K562 (cell line): ENCODE results near the gene CSF1R. TPM values are rescaled to one million over a fixed set of nuclear protein-coding genes. Genes with fewer than 3 reads are reported as not detected.

Experiments used
- FOSL1 ChIP-seq: fragments of 200-800 bp; sonication (Bioruptor generic); conservative IDR thresholded peaks from 2 replicates; pipeline ENCODE4 v1.6.1; 2016; ENCODE audit warnings: missing genetic modification characterization, missing compliant biosample characterization
- FOXA1 ChIP-seq: fragments of 450-650 bp; IDR thresholded peaks from 2 replicates; pipeline ENCODE4 v1.6.1; 2016; ENCODE audit warnings: mild to moderate bottlenecking, borderline replicate concordance
- GTF3C2 ChIP-seq: IDR thresholded peaks from 3 replicates; pipeline ENCODE4 v1.6.1; 2011; ENCODE audit warnings: borderline replicate concordance, mild to moderate bottlenecking, moderate library complexity; ENCODE audit not compliant: insufficient read length; ENCODE audit errors: extremely low read depth
- MAZ ChIP-seq, 2 experiments: fragments of 450-650 bp in 1 of 2; sonication (generic) in 1 of 2; formaldehyde crosslinking; IDR thresholded peaks in 1 of 2; conservative IDR thresholded peaks in 1 of 2; 2 replicates each; pipeline versions ENCODE4 v1.4.0 to v1.5.0; 2020; ENCODE audit warnings: mild to moderate bottlenecking in 1 of 2, missing genetic modification reagents in 1 of 2
- MNT ChIP-seq, 2 experiments: fragments of 450-650 bp; conservative IDR thresholded peaks; 2 replicates each; pipeline ENCODE4 v1.6.1; 2017; ENCODE audit warnings: mild to moderate bottlenecking in 2 of 2, moderate library complexity in 2 of 2
- MTA3 ChIP-seq: fragments of 450-650 bp; formaldehyde crosslinking; IDR thresholded peaks from 2 replicates; pipeline ENCODE4 v1.6.1; 2017; ENCODE audit warnings: mild to moderate bottlenecking, borderline replicate concordance
- NFE2 ChIP-seq: IDR thresholded peaks from 2 replicates; pipeline ENCODE4 v1.6.1; 2014; ENCODE audit warnings: antibody characterized with exemption, low read depth
- NR2F6 ChIP-seq: fragments of 450-650 bp; formaldehyde crosslinking; IDR thresholded peaks from 2 replicates; pipeline ENCODE4 v1.4.0; 2020; ENCODE audit warnings: mild to moderate bottlenecking
- PTRF ChIP-seq: fragments of 450-650 bp; IDR thresholded peaks from 2 replicates; pipeline ENCODE4 v1.6.1; 2016; ENCODE audit warnings: mild to moderate bottlenecking, missing genetic modification characterization, missing compliant biosample characterization
- PURB ChIP-seq: sonication (generic); formaldehyde crosslinking; IDR thresholded peaks from 2 replicates; pipeline ENCODE4 v1.9.0; 2021; ENCODE audit warnings: low read depth, mild to moderate bottlenecking, missing genetic modification reagents
- SMARCB1 ChIP-seq: IDR thresholded peaks from 2 replicates; pipeline ENCODE4 v1.6.1; 2011; ENCODE audit warnings: improper control_type of control experiment, low read depth; ENCODE audit not compliant: insufficient read length
- VEZF1 ChIP-seq: fragments of 200-800 bp; sonication (Bioruptor generic); IDR thresholded peaks from 2 replicates; pipeline ENCODE4 v1.6.1; 2017; ENCODE audit warnings: missing genetic modification characterization, missing compliant biosample characterization
- ZNF12 ChIP-seq: sonication (generic); formaldehyde crosslinking; IDR thresholded peaks from 2 replicates; pipeline ENCODE4 v1.4.0; 2020; ENCODE audit warnings: mild to moderate bottlenecking, missing genetic modification reagents
- ZNF407 ChIP-seq: fragments of 450-650 bp; IDR thresholded peaks from 2 replicates; pipeline ENCODE4 v1.6.1; 2016; ENCODE audit warnings: low read depth
- polyA plus RNA-seq, 8 experiments: library from polyadenylated mRNA; depleted of rRNA in 4 of 8; stranded (reverse) in 5 of 8; unstranded in 3 of 8; fragments of >200 nt; fragmentation: Nextera tagmentation in 2 of 8; fragmentation: Illumina TruSeq in 1 of 8; extraction: Ambion mirVana in 2 of 8; extraction: Trizol in 1 of 8; gene quantifications; 2 replicates each; pipeline versions ENCODE4 v1.2.1 to v1.2.3, GENCODE V29; 2011 to 2014; ENCODE audit warnings: inconsistent platforms in 1 of 8, missing spikeins in 1 of 8
- total RNA-seq, 7 experiments: library from RNA; depleted of rRNA in 6 of 7; stranded (reverse); fragments of >200 nt in 6 of 7; fragmentation: Illumina TruSeq in 2 of 7; extraction: Trizol in 2 of 7; gene quantifications; 2 replicates each; pipeline versions ENCODE4 v1.2.1 to v1.2.3, GENCODE V29; 2011 to 2021; ENCODE audit warnings: low replicate concordance in 1 of 7

CSF1R gene
- total and polyA plus RNA-seq, 9 of the 15 experiments (the other 6 are each of a cell fraction or from before 2014, with no cell fraction given) = 0.03 to 0.64 (median 0.20) TPM; not detected in 6

GRCh38 chr5:150065346-150065745, 21.0 kb downstream of the CSF1R start (continued):
- no peak for TF ChIP-seq FOXA1
- no peak for TF ChIP-seq SMARCB1
- TF ChIP-seq PTRF (tag) = no peak
- TF ChIP-seq NR2F6 = no peak
- no peak for TF ChIP-seq MTA3
- peak; percentile 87 for TF ChIP-seq FOSL1
- peak; percentile 80 for TF ChIP-seq VEZF1 (CRISPR knock-in tag)
- no peak for TF ChIP-seq NFE2
- TF ChIP-seq MAZ (CRISPR knock-in tag; conservative IDR thresholded peaks at IDR 0.05 in 1 of 2, IDR thresholded peaks at IDR 0.05 in 1 of 2) = no peak
- TF ChIP-seq PURB (CRISPR knock-in tag) = no peak
- TF ChIP-seq GTF3C2 = no peak
- no peak for TF ChIP-seq ZNF407
- TF ChIP-seq MNT (conservative IDR thresholded peaks at IDR 0.05) = no peak
- no peak for TF ChIP-seq ZNF12 (CRISPR knock-in tag)
